Activated naive CD4-positive, alpha-beta T cell treated with anti-CD3 and anti-CD28 coated beads, Interleukin-2, amount 10 ng/mL, durations not matched to agents 7 days and 5 days (primary cell): ENCODE data around the gene MAJIN.
"Not testable (repeated sequence)": the region's sequence is repeated elsewhere in the genome, so short reads cannot be mapped to it uniquely, and the experiment has no call there.

Source experiments
- CTCF ChIA-PET: fragments of 350-600 bp; sonication (Branson Sonifier 250); formaldehyde crosslinking; loops from one replicate; lab custom pipeline; 2021; ENCODE audit warnings: antibody characterized with exemption; lab: Charles Lee
- DNase-seq: peaks from one replicate; pipeline ENCODE4 v3.0.0-alpha.2; 2020
- H3K27ac Mint-ChIP-seq: one replicate; pipeline ENCODE4 v1.8.0; 2021; ENCODE audit warnings: mild to moderate bottlenecking, moderate library complexity, mixed read lengths
- H3K27me3 Mint-ChIP-seq: one replicate; pipeline ENCODE4 v1.8.0; 2021; ENCODE audit warnings: mild to moderate bottlenecking, mixed read lengths
- H3K36me3 Mint-ChIP-seq: one replicate; pipeline ENCODE4 v1.8.0; 2021; ENCODE audit warnings: mixed read lengths
- H3K4me1 Mint-ChIP-seq: one replicate; pipeline ENCODE4 v1.8.0; 2021; ENCODE audit warnings: mixed read lengths
- H3K4me3 Mint-ChIP-seq: one replicate; pipeline ENCODE4 v1.8.0; 2021; ENCODE audit warnings: mild to moderate bottlenecking, moderate library complexity, mixed read lengths
- H3K9me3 Mint-ChIP-seq: one replicate; pipeline ENCODE4 v1.8.0; 2021; ENCODE audit warnings: mixed read lengths

MAJIN gene

GRCh38 chr11:65002706-65003105 is 30.8 kb upstream of the MAJIN start:
- no peaks in the 10 kb centered on the region for H3K9me3 Mint-ChIP-seq
- no peak overlapping the region for H3K4me3 Mint-ChIP-seq
- H3K36me3 Mint-ChIP-seq = no peaks in the 10 kb centered on the region
- H3K27me3 Mint-ChIP-seq = peaks cover 14% of the 10 kb centered on the region
- no peak for DNase-seq
- peaks cover 20% of the 10 kb centered on the region for H3K4me1 Mint-ChIP-seq
- no peak overlapping the region for H3K27ac Mint-ChIP-seq
- CTCF ChIA-PET = interaction anchor here (1.0 to 1.6 kb wide), 3 partner anchors 10 to 159 kb away, joined by 3 to 5 read pairs (median 4); no protein-coding TSS in a partner anchor

- CTCF ChIA-PET = interaction anchor here (3.7 kb wide), 1 partner anchor 14 kb away, joined by 20 read pairs; the partner anchor contains the start of gene ARL2
- no peak for DNase-seq
- Mint-ChIP-seq H3K36me3 (no peaks in the 10 kb centered on the region), H3K4me1 (peaks cover 32% of the 10 kb centered on the region), H3K9me3 (no peaks in the 10 kb centered on the region), H3K27me3 (peaks cover 32% of the 10 kb centered on the region), H3K27ac (peak overlapping the region; percentile 93), H3K4me3 (no peak overlapping the region)
Observed at GRCh38 chr11:64999478-64999877, 27.6 kb upstream of the MAJIN start.

DNA sequence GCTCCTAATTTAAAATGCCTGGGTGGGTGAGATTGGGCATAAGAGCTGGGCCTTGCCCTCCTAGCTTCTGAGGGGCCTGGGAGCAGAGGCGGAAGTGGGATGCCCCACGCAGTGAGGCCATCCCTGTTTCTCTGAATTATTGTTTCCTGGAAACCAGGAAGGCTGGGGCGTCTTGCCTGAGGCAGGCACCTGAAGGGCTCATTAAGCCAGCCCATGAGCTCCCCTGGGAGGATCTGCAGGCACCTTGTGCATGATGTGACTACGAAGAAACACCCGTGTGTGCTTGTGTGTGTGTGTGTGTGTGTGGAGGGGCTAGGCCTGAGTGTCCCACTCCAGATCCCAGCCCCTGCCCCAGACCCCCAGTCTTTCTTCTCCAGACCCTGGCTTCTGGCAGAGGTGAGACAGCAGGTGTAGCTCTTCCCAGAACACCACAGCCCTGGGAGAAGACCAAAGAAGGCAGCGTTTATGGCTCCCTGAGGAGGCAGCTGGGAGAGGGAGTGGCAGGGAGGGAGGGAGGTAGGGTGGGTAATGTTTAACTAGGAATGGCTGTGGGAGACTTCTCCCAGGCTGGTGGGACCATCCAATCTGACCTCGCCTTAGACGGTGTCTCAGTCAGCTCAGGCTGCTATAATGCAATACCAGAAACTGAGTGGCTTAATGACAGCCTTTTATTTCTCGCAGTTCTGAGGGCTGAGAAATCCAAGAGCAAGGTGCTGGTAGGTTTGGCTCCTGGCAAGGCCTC is 27.0 kb upstream of the MAJIN start:
- H3K4me3 Mint-ChIP-seq = peak overlapping the region; percentile 22
- H3K27me3 Mint-ChIP-seq = peaks cover 38% of the 10 kb centered on the region
- no peak for DNase-seq
- H3K4me1 Mint-ChIP-seq = peaks cover 32% of the 10 kb centered on the region
- H3K9me3 Mint-ChIP-seq = no peaks in the 10 kb centered on the region
- peak overlapping the region; percentile 93 for H3K27ac Mint-ChIP-seq
- no peaks in the 10 kb centered on the region for H3K36me3 Mint-ChIP-seq
- CTCF ChIA-PET = interaction anchor here (0.7 to 3.7 kb wide), 4 partner anchors 9 to 279 kb away, joined by 3 to 20 read pairs (median 3); partner anchors contain the start of gene ARL2

- DNase-seq = no peak
- Mint-ChIP-seq H3K36me3 (no peaks in the 10 kb centered on the region), H3K4me3 (peak overlapping the region; percentile 7), H3K27me3 (peaks cover 34% of the 10 kb centered on the region), H3K9me3 (no peaks in the 10 kb centered on the region), H3K4me1 (peaks cover 32% of the 10 kb centered on the region), H3K27ac (peak overlapping the region; percentile 93)
- CTCF ChIA-PET = interaction anchor here (0.7 to 3.7 kb wide), 3 partner anchors 10 to 153 kb away, joined by 3 to 20 read pairs (median 3); partner anchors contain the start of gene ARL2
Observed at GRCh38 chr11:64998141-64998540, 26.2 kb upstream of the MAJIN start.

DNA sequence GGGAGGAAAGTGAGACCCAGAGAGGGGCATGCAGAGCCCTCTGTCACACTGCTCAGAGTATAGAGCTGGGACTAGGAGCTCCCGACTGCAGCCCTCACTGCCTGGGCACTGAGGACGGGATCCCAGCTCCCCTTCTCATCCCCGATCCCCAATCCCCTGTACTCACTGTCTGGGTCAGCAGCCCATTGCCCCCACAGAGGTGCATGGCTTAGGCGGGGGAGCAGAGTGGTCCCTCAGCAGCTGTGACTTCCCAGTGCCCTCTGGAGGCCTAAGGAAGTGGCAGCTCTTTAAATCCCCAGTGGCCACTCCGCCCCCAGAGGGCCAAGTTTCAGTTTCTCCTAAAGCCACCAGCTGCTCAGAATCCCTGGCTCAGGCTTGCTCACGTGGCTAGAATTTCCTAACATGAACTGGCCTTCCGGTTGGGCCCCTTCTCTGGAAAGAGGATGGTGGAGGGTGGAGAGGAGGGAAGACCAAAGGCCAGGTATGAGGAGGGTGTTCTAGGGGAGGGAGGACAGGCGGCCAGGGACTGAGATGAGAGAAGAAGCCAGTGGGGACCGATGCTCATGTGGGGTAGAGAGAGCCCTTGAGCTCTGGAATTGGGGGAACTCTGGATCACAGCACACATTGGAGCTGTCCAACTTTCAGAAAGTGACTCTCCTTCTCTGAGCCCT is 24.9 kb upstream of the MAJIN start, which contains the start of gene BATF2:
BATF2 (minus strand) TSS at position 262 of the 671 bp plus-strand sequence; CDS start at position 205, 57 bp downstream.
- peaks cover 32% of the 10 kb centered on the region for H3K4me1 Mint-ChIP-seq
- no peaks in the 10 kb centered on the region for H3K9me3 Mint-ChIP-seq
- H3K36me3 Mint-ChIP-seq = no peaks in the 10 kb centered on the region
- peaks cover 38% of the 10 kb centered on the region for H3K27me3 Mint-ChIP-seq
- H3K27ac Mint-ChIP-seq = peak within 1 kb of the TSS; percentile 28
- H3K4me3 Mint-ChIP-seq = no peak within 1 kb of the TSS
- CTCF ChIA-PET = interaction anchor here (1.1 to 3.7 kb wide), 5 partner anchors 16 to 151 kb away, joined by 3 to 20 read pairs (median 5); partner anchors contain the start of gene ARL2
- peak; percentile 33 for DNase-seq

- H3K27me3 Mint-ChIP-seq = peaks cover 38% of the 10 kb centered on the region
- CTCF ChIA-PET = interaction anchor here (1.1 to 3.7 kb wide), 5 partner anchors 17 to 151 kb away, joined by 3 to 20 read pairs (median 5); partner anchors contain the start of gene ARL2
- H3K9me3 Mint-ChIP-seq = no peaks in the 10 kb centered on the region
- no peak overlapping the region for H3K4me3 Mint-ChIP-seq
- H3K27ac Mint-ChIP-seq = no peak overlapping the region
- H3K4me1 Mint-ChIP-seq = peaks cover 34% of the 10 kb centered on the region
- DNase-seq = no peak
- no peaks in the 10 kb centered on the region for H3K36me3 Mint-ChIP-seq
Observed at GRCh38 chr11:64996327-64996709, 24.4 kb upstream of the MAJIN start.

- Mint-ChIP-seq H3K36me3 (no peaks in the 10 kb centered on the region), H3K27me3 (peaks cover 47% of the 10 kb centered on the region), H3K9me3 (no peaks in the 10 kb centered on the region), H3K27ac (no peak overlapping the region), H3K4me1 (peaks cover 39% of the 10 kb centered on the region), H3K4me3 (no peak overlapping the region)
- DNase-seq = no peak
- CTCF ChIA-PET = no interaction called here
Observed at GRCh38 chr11:64994318-64994717, 22.4 kb upstream of the MAJIN start.

- H3K27me3 Mint-ChIP-seq = peaks cover 44% of the 10 kb centered on the region
- no peaks in the 10 kb centered on the region for H3K36me3 Mint-ChIP-seq
- CTCF ChIA-PET = no interaction called here
- peaks cover 18% of the 10 kb centered on the region for H3K4me1 Mint-ChIP-seq
- H3K4me3 Mint-ChIP-seq = no peak overlapping the region
- no peaks in the 10 kb centered on the region for H3K9me3 Mint-ChIP-seq
- no peak overlapping the region for H3K27ac Mint-ChIP-seq
- no peak for DNase-seq
Observed at GRCh38 chr11:64990222-64990923, 18.5 kb upstream of the MAJIN start.

GRCh38 chr11:64989416-64989815 is 17.5 kb upstream of the MAJIN start:
- Mint-ChIP-seq H3K27me3 (peaks cover 39% of the 10 kb centered on the region), H3K4me1 (peaks cover 18% of the 10 kb centered on the region), H3K4me3 (no peak overlapping the region), H3K36me3 (no peaks in the 10 kb centered on the region), H3K27ac (no peak overlapping the region), H3K9me3 (no peaks in the 10 kb centered on the region)
- DNase-seq = no peak
- CTCF ChIA-PET = no interaction called here

GRCh38 chr11:64987998-64988854 is 16.3 kb upstream of the MAJIN start:
- Mint-ChIP-seq H3K27me3 (peaks cover 33% of the 10 kb centered on the region), H3K36me3 (no peaks in the 10 kb centered on the region)
- CTCF ChIA-PET = no interaction called here

DNA sequence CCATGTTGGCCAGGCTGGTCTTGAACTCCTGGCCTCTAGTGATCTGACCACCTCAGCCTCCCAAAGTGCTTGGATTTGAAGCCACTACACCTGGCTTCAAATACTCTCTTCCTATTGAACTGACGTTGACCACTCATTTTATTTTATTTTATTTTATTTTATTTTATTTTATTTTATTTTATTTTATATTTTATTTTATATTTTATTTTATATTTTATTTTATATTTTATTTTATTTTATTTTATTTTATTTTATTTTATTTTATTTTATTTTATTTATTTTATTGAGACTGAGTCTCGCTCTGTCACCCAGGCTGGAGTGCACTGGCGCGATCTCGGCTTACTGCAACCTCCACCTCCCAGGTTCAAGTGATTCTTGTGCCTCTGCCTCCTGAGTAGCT is 11.4 kb upstream of the MAJIN start:
- peaks cover 19% of the 10 kb centered on the region for H3K27me3 Mint-ChIP-seq
- DNase-seq, CTCF ChIA-PET, H3K27ac Mint-ChIP-seq, H3K4me1 Mint-ChIP-seq, H3K4me3 Mint-ChIP-seq, H3K36me3 Mint-ChIP-seq, H3K9me3 Mint-ChIP-seq: not testable (repeated sequence)

More at GRCh38 chr11:64987998-64988854, 16.3 kb upstream of the MAJIN start:
- H3K4me3 Mint-ChIP-seq = no peak overlapping the region
- peaks cover 18% of the 10 kb centered on the region for H3K4me1 Mint-ChIP-seq
- H3K9me3 Mint-ChIP-seq = no peaks in the 10 kb centered on the region
- H3K27ac Mint-ChIP-seq = peak overlapping the region; percentile 11
- no peak for DNase-seq

DNA sequence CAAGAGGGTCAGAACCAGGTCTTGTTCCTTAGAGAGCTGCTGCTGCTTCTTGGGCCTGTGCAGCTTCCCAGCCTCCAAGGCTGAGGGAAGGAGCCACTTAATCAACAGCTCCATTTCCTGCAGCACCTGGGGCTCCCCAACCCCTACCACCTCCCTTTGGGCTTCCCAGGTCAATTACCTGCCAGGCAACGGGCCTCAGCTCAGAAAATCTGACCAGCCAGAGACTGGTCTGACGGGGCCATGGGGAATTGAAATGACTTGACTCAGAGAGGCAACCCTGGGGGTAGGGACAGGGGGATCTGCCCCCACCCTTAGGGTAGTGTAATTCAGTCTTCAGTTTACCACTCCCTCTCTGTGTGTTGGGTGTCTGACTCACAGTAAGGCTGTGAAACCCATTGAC is 4.7 kb upstream of the MAJIN start:
- Mint-ChIP-seq H3K27me3 (peaks cover 11% of the 10 kb centered on the region), H3K36me3 (no peaks in the 10 kb centered on the region), H3K4me1 (peaks cover 12% of the 10 kb centered on the region), H3K9me3 (no peaks in the 10 kb centered on the region), H3K27ac (no peak overlapping the region), H3K4me3 (no peak overlapping the region)
- CTCF ChIA-PET = interaction anchor here (0.5 kb wide), 1 partner anchor 151 kb away, joined by 3 read pairs; no protein-coding TSS in a partner anchor
- DNase-seq = no peak

DNA sequence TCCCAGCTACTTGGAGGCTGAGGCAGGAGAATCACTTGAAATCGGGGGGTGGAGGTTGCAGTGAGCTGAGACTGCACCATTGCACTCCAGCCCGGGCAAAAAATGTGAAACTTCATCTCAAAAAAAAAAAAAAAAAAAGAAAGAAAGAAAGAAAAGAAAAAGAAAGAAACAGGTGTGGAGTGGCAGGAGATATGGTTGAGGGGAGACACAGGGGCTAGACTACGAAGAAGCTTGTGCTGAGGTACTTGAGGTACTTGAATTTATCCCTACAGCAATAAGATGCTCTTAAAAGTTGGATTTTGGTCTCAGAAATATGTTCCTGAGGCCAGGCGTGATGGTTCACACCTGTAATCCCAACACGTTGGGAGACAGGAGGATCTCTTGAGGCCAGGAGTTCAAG is 2.2 kb upstream of the MAJIN start:
- Mint-ChIP-seq H3K27ac (no peak overlapping the region), H3K27me3 (peaks cover 17% of the 10 kb centered on the region), H3K4me3 (no peak overlapping the region), H3K36me3 (no peaks in the 10 kb centered on the region), H3K4me1 (peaks cover 20% of the 10 kb centered on the region), H3K9me3 (no peaks in the 10 kb centered on the region)
- no peak for DNase-seq
- CTCF ChIA-PET = no interaction called here
